Stimulated activated CD8-positive, alpha-beta memory T cell treated with anti-CD3 and anti-CD28 coated beads, Interleukin-2, amount 100 ng/mL, for 1 hour (primary cell): Measurements from ENCODE around the gene PSMB1.
"Not testable (repeated sequence)": the region's sequence is repeated elsewhere in the genome, so short reads cannot be mapped to it uniquely, and the experiment has no call there.

Experiments
- DNase-seq, 2 donors: peaks; one replicate each; pipeline ENCODE4 v3.0.0-alpha.2; 2020; ENCODE audit warnings: low read depth in 2 of 2

The PSMB1 gene

GRCh38 chr6:170535004-170535403 lies 18.1 kb downstream of the PSMB1 start:
- DNase-seq: no peak

DNA sequence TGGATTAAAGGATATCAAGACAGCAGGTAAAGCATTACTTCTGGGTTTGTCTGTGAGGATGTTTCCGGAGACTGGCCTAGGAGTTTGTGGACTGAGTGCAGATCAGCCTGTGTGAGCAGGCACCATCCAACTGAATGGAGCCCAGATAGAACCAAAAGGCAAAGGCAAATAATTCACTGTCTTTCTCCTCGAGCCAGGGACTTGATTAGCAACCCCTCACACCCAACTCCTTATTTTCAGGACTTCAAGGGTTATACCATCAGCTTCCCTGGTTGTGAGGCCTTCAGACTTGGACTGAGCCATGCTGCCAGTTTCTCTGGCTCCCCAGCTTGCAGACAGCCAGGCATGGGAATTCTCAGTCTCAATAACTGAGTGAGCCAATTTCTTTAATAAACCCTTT lies 19.3 kb downstream of the PSMB1 start:
- no peak for DNase-seq

DNA sequence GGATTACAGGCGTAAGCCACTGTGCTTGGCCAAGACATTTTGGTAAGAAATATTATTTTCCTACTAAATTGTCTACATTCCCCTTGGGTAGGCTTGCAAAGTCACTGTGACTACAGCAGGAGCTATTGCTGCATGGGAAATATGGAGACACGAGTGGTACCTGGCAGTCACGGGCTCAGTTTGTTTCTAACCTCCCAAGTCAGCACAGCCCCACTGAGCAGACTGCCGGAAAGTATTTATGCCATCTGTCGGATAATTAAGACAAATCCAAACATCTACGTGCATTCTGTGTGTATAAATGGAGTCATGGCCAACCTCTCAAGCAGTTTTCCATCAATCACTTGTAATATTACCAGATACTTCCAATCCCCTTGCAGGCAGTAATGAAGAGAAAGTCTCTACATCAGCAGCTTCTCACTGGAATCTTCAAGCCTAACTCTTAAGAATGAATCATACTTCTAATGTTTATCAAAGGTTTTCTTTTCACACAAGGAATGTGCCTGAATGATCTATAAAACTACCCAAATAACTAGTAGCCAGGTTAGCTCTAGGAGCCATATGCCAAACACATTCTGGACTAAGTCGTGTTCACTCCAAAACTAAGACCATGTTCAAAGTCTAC lies 20.1 kb downstream of the PSMB1 start:
- no peak for DNase-seq

- DNase-seq: peak; percentile 38 to 39
Observed at GRCh38 chr6:170529839-170530469, 23.2 kb downstream of the PSMB1 start.

GRCh38 chr6:170527995-170528394 lies 25.1 kb downstream of the PSMB1 start:
- DNase-seq: not testable (repeated sequence)

- DNase-seq: no peak
Observed at GRCh38 chr6:170525795-170526194, 27.3 kb downstream of the PSMB1 start.

GRCh38 chr6:170524172-170524502 lies 29.0 kb downstream of the PSMB1 start:
- DNase-seq: no peak

DNA sequence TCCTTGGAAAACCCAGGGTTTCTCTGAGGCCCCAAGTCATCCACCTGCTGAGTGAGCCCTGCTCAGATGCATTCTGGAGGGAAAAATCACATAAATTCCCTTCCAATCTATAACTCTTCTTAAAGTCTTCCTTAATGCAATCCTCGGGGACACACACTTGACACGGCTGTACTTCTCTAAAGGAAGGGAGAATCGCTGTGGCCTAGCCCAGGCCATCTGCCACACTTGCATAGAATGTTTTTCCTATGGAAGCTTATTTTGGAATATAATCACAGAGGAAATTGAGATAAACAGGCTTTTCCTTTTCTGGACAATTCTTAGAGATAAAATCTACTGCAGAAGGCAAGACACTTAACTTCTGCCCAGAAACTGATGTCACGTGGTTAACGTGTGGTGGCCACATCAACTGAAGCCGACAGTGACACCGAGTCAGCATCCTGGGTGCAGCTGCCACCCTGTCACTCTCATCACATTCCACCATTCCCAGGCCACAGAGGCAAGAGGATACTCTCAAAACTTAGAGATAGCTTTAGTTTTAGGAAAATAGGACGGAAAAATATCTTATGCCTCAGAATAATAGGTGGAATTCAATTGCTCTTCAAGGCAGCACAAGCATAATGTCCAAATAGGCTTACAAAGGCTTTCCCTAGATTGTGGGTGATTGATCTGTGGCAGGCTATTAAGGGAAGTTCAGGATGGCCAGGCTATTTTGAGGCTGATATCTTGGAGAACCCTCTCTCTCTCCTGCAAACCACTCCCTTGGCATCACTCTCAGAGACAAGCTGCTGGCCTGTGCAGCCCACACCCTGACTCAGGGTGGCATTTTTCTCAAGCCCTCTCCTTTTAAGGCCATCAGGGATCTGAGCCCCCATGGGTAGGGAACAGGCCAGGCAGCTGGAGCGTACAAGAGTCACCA lies 29.6 kb downstream of the PSMB1 start:
- no peak for DNase-seq

GRCh38 chr6:170522565-170523183 lies 30.4 kb downstream of the PSMB1 start:
- DNase-seq: no peak

GRCh38 chr6:170516783-170517616 lies 36.1 kb downstream of the PSMB1 start:
- peak; percentile 5 to 14 for DNase-seq

DNA sequence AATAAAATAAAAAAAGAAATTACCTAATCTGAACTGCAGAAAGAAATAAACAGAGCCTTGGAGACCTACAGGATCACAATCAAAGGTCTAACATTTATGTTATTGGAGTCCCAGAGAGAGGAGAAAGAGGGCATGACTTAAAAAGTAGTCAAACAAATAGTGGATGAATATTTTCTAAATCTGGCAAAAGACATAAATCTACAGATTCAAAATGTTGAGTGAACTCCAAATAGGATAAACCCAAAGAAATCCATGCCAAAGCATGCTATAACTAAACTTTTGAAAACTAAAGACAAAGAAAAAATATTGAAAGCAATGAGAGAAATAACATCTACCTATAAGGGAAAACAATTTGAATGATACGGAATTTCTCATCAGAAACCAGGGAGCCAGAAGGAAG lies 38.2 kb downstream of the PSMB1 start:
- no peak for DNase-seq

- no peak for DNase-seq
Observed at GRCh38 chr6:170512249-170512648, 40.9 kb downstream of the PSMB1 start.

DNA sequence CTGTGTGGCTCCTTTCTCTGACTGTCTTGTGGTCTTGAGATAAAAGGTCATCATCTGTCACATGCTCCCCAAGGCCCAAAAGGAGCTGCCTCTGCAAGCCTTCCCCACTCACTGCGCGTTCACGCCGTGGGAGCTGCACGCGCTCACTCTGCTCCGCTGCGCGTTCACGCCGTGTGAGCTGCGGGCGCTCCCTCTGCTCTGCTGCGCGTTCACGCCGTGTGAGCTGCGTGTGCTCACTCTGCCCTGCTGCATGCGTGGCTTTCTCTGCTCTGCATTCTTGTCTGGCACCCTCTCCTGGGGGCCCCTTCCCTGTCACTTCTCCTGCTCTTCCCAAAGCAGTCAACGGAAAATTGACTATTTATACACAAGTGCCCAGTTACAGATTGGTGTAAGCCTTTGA lies 42.5 kb downstream of the PSMB1 start:
- no peak for DNase-seq

DNA sequence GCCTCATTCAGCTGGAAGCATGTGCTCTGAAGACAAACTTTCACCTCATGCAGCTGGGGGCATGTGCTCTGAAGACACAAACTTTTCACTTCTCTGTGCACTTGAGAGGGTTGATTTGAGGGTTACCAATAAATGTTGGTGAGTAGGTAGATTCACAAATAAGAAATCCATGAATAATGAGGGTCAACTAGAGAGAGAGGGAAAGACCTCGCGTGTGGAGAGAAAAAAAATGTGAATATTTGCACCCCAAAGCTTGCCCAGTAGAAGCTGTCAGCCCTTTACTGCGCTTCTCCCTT lies 43.4 kb downstream of the PSMB1 start:
- no peak for DNase-seq

GRCh38 chr6:170508892-170509722 lies 44.0 kb downstream of the PSMB1 start:
- not testable (repeated sequence) for DNase-seq

- not testable (repeated sequence) for DNase-seq
Observed at GRCh38 chr6:170508275-170508674, 44.8 kb downstream of the PSMB1 start.

- DNase-seq: not testable (repeated sequence)
Observed at GRCh38 chr6:170507728-170508127, 45.4 kb downstream of the PSMB1 start.

- no peak for DNase-seq
Observed at GRCh38 chr6:170506446-170506845, 46.7 kb downstream of the PSMB1 start.

GRCh38 chr6:170505306-170505705 lies 47.8 kb downstream of the PSMB1 start:
- no peak for DNase-seq

DNA sequence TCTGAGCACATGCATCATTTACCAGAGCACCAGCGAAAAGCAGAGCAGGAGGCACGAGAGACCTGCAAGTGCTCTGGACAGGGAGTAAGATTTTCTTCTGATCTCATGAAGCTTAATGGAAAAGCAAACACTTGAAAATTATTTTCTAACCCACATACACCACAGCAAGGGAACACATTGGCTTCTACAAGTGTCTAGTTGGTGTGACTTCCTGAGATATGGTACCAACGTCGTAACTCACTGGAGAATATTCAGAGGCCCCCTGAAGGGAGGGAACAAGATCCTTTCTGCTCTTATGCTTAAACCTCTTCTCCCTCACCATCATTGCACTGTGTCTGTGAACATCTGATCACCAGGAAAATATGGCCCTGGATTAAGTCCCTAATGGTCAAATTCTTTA lies 48.6 kb downstream of the PSMB1 start:
- no peak for DNase-seq

GRCh38 chr6:170503414-170503761 lies 49.7 kb downstream of the PSMB1 start:
- no peak for DNase-seq
